KMS-11 (cell line): ENCODE data around the gene CACFD1.

Experiments
- H2AFZ ChIP-seq: fragments of 200-600 bp; sonication (generic); 2 replicates; pipeline ENCODE4 v1.6.1; 2016; ENCODE audit warnings: antibody characterized with exemption, mixed run types, low read depth
- H3K27ac ChIP-seq: fragments of 200-600 bp; sonication (generic); 2 replicates; pipeline ENCODE4 v1.6.1; 2016; ENCODE audit warnings: mild to moderate bottlenecking, mixed run types
- H3K27me3 ChIP-seq: fragments of 200-600 bp; sonication (generic); 2 replicates; pipeline ENCODE4 v1.6.1; 2017; ENCODE audit warnings: mild to moderate bottlenecking, low read depth, mixed run types, moderate library complexity; ENCODE audit not compliant: insufficient read depth
- H3K36me3 ChIP-seq: fragments of 200-600 bp; sonication (generic); 2 replicates; pipeline ENCODE4 v1.6.1; 2017; ENCODE audit warnings: mild to moderate bottlenecking, mixed run types; ENCODE audit not compliant: insufficient read depth
- H3K4me1 ChIP-seq: fragments of 200-600 bp; sonication (generic); 2 replicates; pipeline ENCODE4 v1.6.1; 2016; ENCODE audit warnings: mild to moderate bottlenecking, low read depth, mixed run types; ENCODE audit not compliant: poor library complexity, severe bottlenecking
- H3K4me2 ChIP-seq: fragments of 200-600 bp; sonication (generic); 2 replicates; pipeline ENCODE4 v1.7.0; 2016; ENCODE audit warnings: mild to moderate bottlenecking, mixed run types
- H3K4me3 ChIP-seq: fragments of 200-600 bp; sonication (generic); IDR thresholded peaks from 2 replicates; pipeline ENCODE4 v1.6.1; 2017; ENCODE audit warnings: low read depth, low read length, mixed read lengths; ENCODE audit not compliant: insufficient read depth
- H3K79me2 ChIP-seq: fragments of 200-600 bp; sonication (generic); 2 replicates; pipeline ENCODE4 v1.6.1; 2016; ENCODE audit warnings: low read depth, mixed run types; ENCODE audit not compliant: insufficient read depth
- H3K9ac ChIP-seq: fragments of 200-600 bp; sonication (generic); 2 replicates; pipeline ENCODE4 v1.6.1; 2016; ENCODE audit warnings: mild to moderate bottlenecking, mixed run types
- H4K20me1 ChIP-seq: fragments of 200-600 bp; sonication (generic); 2 replicates; pipeline ENCODE4 v1.6.1; 2016; ENCODE audit warnings: mild to moderate bottlenecking, mixed run types; ENCODE audit not compliant: insufficient read depth
- TF ChIP-seq, protein P1 (sequence below): fragments of 200-600 bp; sonication (generic); conservative IDR thresholded peaks from 2 replicates; pipeline ENCODE4 v1.6.1; 2017; ENCODE audit warnings: low read depth, mild to moderate bottlenecking, antibody characterized with exemption, low read length, moderate library complexity, mixed read lengths

The CACFD1 gene

GRCh38 chr9:133420392-133420827 is 39.4 kb upstream of the CACFD1 start:
- no peak overlapping the region for H3K4me2 ChIP-seq
- H4K20me1 ChIP-seq = no peaks in the 10 kb centered on the region
- H2AFZ ChIP-seq = no peak overlapping the region
- peaks cover 11% of the 10 kb centered on the region for H3K4me1 ChIP-seq
- H3K4me3 ChIP-seq = no peak overlapping the region
- peaks cover 18% of the 10 kb centered on the region; the same call in 1 of the 2 replicates for H3K79me2 ChIP-seq
- TF ChIP-seq, protein P1, sequence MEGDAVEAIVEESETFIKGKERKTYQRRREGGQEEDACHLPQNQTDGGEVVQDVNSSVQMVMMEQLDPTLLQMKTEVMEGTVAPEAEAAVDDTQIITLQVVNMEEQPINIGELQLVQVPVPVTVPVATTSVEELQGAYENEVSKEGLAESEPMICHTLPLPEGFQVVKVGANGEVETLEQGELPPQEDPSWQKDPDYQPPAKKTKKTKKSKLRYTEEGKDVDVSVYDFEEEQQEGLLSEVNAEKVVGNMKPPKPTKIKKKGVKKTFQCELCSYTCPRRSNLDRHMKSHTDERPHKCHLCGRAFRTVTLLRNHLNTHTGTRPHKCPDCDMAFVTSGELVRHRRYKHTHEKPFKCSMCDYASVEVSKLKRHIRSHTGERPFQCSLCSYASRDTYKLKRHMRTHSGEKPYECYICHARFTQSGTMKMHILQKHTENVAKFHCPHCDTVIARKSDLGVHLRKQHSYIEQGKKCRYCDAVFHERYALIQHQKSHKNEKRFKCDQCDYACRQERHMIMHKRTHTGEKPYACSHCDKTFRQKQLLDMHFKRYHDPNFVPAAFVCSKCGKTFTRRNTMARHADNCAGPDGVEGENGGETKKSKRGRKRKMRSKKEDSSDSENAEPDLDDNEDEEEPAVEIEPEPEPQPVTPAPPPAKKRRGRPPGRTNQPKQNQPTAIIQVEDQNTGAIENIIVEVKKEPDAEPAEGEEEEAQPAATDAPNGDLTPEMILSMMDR = no peak
- no peaks in the 10 kb centered on the region for H3K36me3 ChIP-seq
- H3K27ac ChIP-seq = no peak overlapping the region
- peaks cover 39% of the 10 kb centered on the region for H3K27me3 ChIP-seq
- no peak overlapping the region for H3K9ac ChIP-seq

DNA sequence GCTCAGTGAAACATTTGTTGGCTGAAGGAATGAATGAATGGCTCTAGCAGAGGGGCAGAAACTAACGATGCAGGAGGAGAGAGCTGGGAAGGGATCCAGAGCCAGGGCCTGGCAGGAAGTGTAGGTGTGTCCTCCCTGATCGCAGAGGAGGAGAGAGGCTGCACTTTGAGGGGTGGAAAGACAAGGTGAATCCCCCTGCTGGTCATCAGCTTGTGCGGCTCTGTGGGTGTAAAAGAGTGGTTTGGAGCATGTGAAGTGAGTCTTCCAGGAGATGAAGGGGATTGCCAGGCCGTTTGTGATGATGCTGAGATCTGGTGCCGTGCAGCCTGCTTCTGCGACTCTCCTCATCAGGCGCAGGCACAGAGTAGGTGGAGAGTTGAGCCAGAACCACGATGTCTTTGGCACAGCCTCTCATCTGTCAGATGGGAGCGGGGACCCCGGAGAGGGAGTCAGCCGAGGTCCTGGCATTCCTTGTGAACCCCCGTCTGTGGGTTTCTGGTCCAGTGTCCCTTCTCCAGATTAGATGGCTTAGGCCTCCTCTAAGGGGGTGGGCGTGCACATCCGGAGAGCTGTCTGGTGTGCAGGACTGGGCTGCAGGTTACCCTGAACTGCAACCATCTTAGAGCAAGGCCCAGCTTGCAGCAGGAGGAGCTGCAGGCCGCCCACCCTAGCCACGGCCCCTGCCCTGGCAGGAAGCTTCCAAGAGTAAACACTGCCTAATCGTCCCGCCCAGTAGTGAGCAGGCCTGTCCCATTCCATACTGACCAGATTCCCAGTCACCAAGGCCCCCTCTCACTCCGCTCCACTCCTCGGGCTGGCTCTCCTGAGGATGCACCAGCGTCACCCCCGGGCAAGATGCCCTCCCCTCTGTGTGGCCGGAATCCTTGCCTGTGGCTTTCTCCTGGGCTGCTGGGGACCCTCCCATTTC is 37.9 kb upstream of the CACFD1 start, which contains the start of gene ADAMTS13:
Gene ADAMTS13, plus strand, starts transcription at position 753 of the 928 bp plus-strand sequence. Its CDS starts 77 bp downstream, at position 830.
- Histone ChIP-seq H3K4me2 (no peak within 1 kb of the TSS), H3K36me3 (no peaks in the 10 kb centered on the region), H3K27ac (no peak within 1 kb of the TSS), H3K27me3 (peaks cover 54% of the 10 kb centered on the region), H3K9ac (no peak within 1 kb of the TSS), H3K4me3 (no peak within 1 kb of the TSS), H2AFZ (no peak within 1 kb of the TSS), H4K20me1 (no peaks in the 10 kb centered on the region), H3K4me1 (peaks cover 6% of the 10 kb centered on the region), H3K79me2 (peaks cover 7% of the 10 kb centered on the region; the same call in 1 of the 2 replicates)
- TF ChIP-seq, protein P1 = no peak

DNA sequence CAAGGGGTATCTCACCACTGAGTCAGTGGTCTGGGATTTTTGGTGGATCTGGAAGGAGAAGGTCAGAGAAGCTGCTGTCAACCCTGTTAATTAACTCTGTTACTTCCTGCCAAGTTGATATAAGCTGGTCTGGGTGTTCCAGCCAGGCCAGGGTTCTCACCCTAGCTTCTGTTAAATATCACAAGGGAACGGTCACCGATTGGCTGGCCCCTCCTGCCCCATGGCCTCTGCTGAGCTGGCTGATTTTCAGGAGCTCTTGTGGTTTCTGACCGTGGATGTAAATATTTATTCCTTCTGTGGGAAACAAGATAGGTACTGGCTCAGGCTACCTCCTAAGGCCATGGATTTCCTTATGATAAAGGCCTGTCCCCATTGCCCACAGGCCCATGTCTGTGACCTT is 36.6 kb upstream of the CACFD1 start:
- H3K27ac ChIP-seq = no peak overlapping the region
- TF ChIP-seq, protein P1 = no peak
- no peaks in the 10 kb centered on the region for H3K79me2 ChIP-seq
- no peak overlapping the region for H3K4me2 ChIP-seq
- no peaks in the 10 kb centered on the region for H3K36me3 ChIP-seq
- H3K4me1 ChIP-seq = peaks cover 6% of the 10 kb centered on the region
- H3K9ac ChIP-seq = no peak overlapping the region
- peaks cover 67% of the 10 kb centered on the region for H3K27me3 ChIP-seq
- no peaks in the 10 kb centered on the region for H4K20me1 ChIP-seq
- H3K4me3 ChIP-seq = no peak overlapping the region
- H2AFZ ChIP-seq = no peak overlapping the region

DNA sequence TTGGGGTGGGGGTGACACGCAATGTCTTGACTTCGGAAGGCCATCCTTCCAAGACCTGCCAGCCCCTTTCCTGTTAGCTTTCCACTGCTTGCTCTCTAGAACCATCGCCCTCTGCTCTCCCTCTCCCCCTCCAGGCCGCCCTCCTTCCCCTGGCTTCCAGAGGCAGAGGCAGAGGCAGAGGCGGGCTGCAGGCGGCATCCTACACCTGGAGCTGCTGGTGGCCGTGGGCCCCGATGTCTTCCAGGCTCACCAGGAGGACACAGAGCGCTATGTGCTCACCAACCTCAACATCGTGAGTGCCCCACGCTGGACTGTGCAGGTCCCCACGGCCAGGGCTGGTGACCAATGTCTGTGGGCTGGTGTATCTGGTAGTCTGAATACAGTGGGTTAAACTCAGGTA is 35.6 kb upstream of the CACFD1 start:
- Histone ChIP-seq H3K4me2 (no peak overlapping the region), H3K79me2 (no peaks in the 10 kb centered on the region), H2AFZ (no peak overlapping the region), H3K27me3 (peaks cover 67% of the 10 kb centered on the region), H3K4me3 (no peak overlapping the region), H3K9ac (no peak overlapping the region), H3K27ac (no peak overlapping the region), H3K36me3 (no peaks in the 10 kb centered on the region), H3K4me1 (peaks cover 6% of the 10 kb centered on the region), H4K20me1 (no peaks in the 10 kb centered on the region)
- TF ChIP-seq, protein P1 = no peak
